Smooth muscle cell (in vitro differentiated cells): ENCODE data around the gene TPSG1. TPM values are rescaled to one million over a fixed set of nuclear protein-coding genes. Genes with fewer than 3 reads are reported as not detected.

Experiments used
- DNase-seq: peaks from one replicate; lab custom pipeline; 2025; ENCODE audit not compliant: unreplicated experiment; lab: John Stamatoyannopoulos, UW
- H2AFZ ChIP-seq: fragments of 200-600 bp; sonication (generic); 2 replicates; pipeline ENCODE4 v1.6.0; 2016; ENCODE audit warnings: antibody characterized with exemption, low read depth, mild to moderate bottlenecking
- H3F3A ChIP-seq: fragments of 200-600 bp; sonication (generic); 2 replicates; pipeline ENCODE4 v1.6.0; 2017; ENCODE audit warnings: antibody characterized with exemption, low read depth
- H3K27ac ChIP-seq: fragments of 200-600 bp; sonication (generic); 2 replicates; pipeline ENCODE4 v1.5.1; 2016; ENCODE audit warnings: low read depth, mild to moderate bottlenecking
- H3K27me3 ChIP-seq: fragments of 200-600 bp; sonication (generic); 2 replicates; pipeline ENCODE4 v1.6.1; 2016; ENCODE audit warnings: low read depth, mild to moderate bottlenecking
- H3K36me3 ChIP-seq: fragments of 200-600 bp; sonication (generic); 2 replicates; pipeline ENCODE4 v1.5.1; 2016; ENCODE audit warnings: low read depth
- H3K4me1 ChIP-seq: fragments of 200-600 bp; sonication (generic); 2 replicates; pipeline ENCODE4 v1.5.1; 2016; ENCODE audit warnings: low read depth
- H3K4me2 ChIP-seq: fragments of 200-600 bp; sonication (generic); 2 replicates; pipeline ENCODE4 v1.6.0; 2016; ENCODE audit warnings: mild to moderate bottlenecking
- H3K4me3 ChIP-seq: fragments of 200-600 bp; sonication (generic); 2 replicates; pipeline ENCODE4 v1.5.1; 2016; ENCODE audit warnings: mild to moderate bottlenecking
- H3K79me2 ChIP-seq: fragments of 200-600 bp; sonication (generic); 2 replicates; pipeline ENCODE4 v1.6.0; 2016; ENCODE audit warnings: low read depth, mild to moderate bottlenecking
- H3K9ac ChIP-seq: fragments of 200-600 bp; sonication (generic); 2 replicates; pipeline ENCODE4 v1.6.0; 2016; ENCODE audit warnings: low read depth
- H3K9me3 ChIP-seq: fragments of 200-600 bp; sonication (generic); replicated peaks from 2 replicates; pipeline ENCODE4 v1.5.1; 2016; ENCODE audit warnings: low read depth
- H4K20me1 ChIP-seq: fragments of 200-600 bp; sonication (generic); 2 replicates; pipeline ENCODE4 v1.6.0; 2016; ENCODE audit warnings: low read depth
- CTCF ChIP-seq: fragments of 200-600 bp; sonication (generic); IDR thresholded peaks from 2 replicates; pipeline ENCODE4 v1.5.1; 2017; ENCODE audit warnings: borderline replicate concordance, mild to moderate bottlenecking, antibody characterized with exemption; ENCODE audit not compliant: insufficient read depth, poor library complexity, severe bottlenecking
- WGBS: methylation state at CpG from one replicate; pipeline ENCODE4 v1.1.7; 2016; ENCODE audit warnings: low lambda C conversion rate; 5-methylcytosine and 5-hydroxymethylcytosine counted together
- polyA plus RNA-seq: library from polyadenylated mRNA; unstranded; fragments of >200 nt; fragmentation: Nextera tagmentation; extraction: Ambion mirVana; gene quantifications from 2 replicates; pipeline ENCODE4 v1.2.1, GENCODE V29; 2016
- total RNA-seq: library from RNA; depleted of rRNA; stranded (reverse); fragments of >200 nt; gene quantifications from 2 replicates; pipeline ENCODE4 v1.2.3, GENCODE V29; 2014

Gene TPSG1
- total and polyA plus RNA-seq, 2 experiments from 2014 or later, result not detected

- no peaks in the 10 kb centered on the region for H3K36me3 ChIP-seq
- H3K4me3 ChIP-seq, result no peak overlapping the region
- H3K27me3 ChIP-seq, result no peaks in the 10 kb centered on the region
- DNase-seq, result no peak
- H4K20me1 ChIP-seq, result no peaks in the 10 kb centered on the region
- no peaks in the 10 kb centered on the region for H3K79me2 ChIP-seq
- H3F3A ChIP-seq, result no peaks in the 10 kb centered on the region
- H3K4me1 ChIP-seq, result no peaks in the 10 kb centered on the region
- H2AFZ ChIP-seq, result no peak overlapping the region
- TF ChIP-seq CTCF, result no peak
- H3K9ac ChIP-seq, result no peak overlapping the region
- no peaks in the 10 kb centered on the region for H3K9me3 ChIP-seq
- no peak overlapping the region for H3K4me2 ChIP-seq
- 97% methylated on average over 44 of the region's 65 CpGs for WGBS
- H3K27ac ChIP-seq, result no peak overlapping the region
Measured at GRCh38 chr16:1211451-1212268, 13.4 kb downstream of the TPSG1 start.

- Histone ChIP-seq H3K9ac (no peak overlapping the region), H3K27ac (no peak overlapping the region), H3K9me3 (no peaks in the 10 kb centered on the region), H3K4me3 (no peak overlapping the region), H2AFZ (no peak overlapping the region), H3K4me1 (no peaks in the 10 kb centered on the region), H3K79me2 (no peaks in the 10 kb centered on the region), H3K4me2 (no peak overlapping the region), H3K27me3 (no peaks in the 10 kb centered on the region), H3K36me3 (no peaks in the 10 kb centered on the region), H3F3A (no peaks in the 10 kb centered on the region), H4K20me1 (no peaks in the 10 kb centered on the region)
- DNase-seq, result no peak
- WGBS, result 97% methylated on average over 18 of the region's 23 CpGs
- no peak for TF ChIP-seq CTCF
Measured at GRCh38 chr16:1210461-1210860, 14.6 kb downstream of the TPSG1 start.

- H4K20me1 ChIP-seq, result no peaks in the 10 kb centered on the region
- no peak overlapping the region for H2AFZ ChIP-seq
- no peaks in the 10 kb centered on the region for H3K9me3 ChIP-seq
- H3K27me3 ChIP-seq, result no peaks in the 10 kb centered on the region
- 94% methylated on average over 29 of the region's 43 CpGs for WGBS
- H3K27ac ChIP-seq, result no peak overlapping the region
- H3K4me2 ChIP-seq, result no peak overlapping the region
- TF ChIP-seq CTCF, result no peak
- H3F3A ChIP-seq, result no peaks in the 10 kb centered on the region
- no peak overlapping the region for H3K4me3 ChIP-seq
- DNase-seq, result no peak
- H3K36me3 ChIP-seq, result no peaks in the 10 kb centered on the region
- H3K79me2 ChIP-seq, result no peaks in the 10 kb centered on the region
- no peaks in the 10 kb centered on the region for H3K4me1 ChIP-seq
- H3K9ac ChIP-seq, result no peak overlapping the region
Measured at GRCh38 chr16:1209081-1209480, 16.0 kb downstream of the TPSG1 start.

GRCh38 chr16:1208239-1208830 is 16.7 kb downstream of the TPSG1 start:
- no peaks in the 10 kb centered on the region for H3K4me1 ChIP-seq
- H4K20me1 ChIP-seq, result no peaks in the 10 kb centered on the region
- no peaks in the 10 kb centered on the region for H3K79me2 ChIP-seq
- no peak overlapping the region for H3K4me2 ChIP-seq
- TF ChIP-seq CTCF, result no peak
- no peak overlapping the region for H3K4me3 ChIP-seq
- H2AFZ ChIP-seq, result no peak overlapping the region
- no peaks in the 10 kb centered on the region for H3K27me3 ChIP-seq
- no peaks in the 10 kb centered on the region for H3K36me3 ChIP-seq
- no peak overlapping the region for H3K9ac ChIP-seq
- no peak for DNase-seq
- no peak overlapping the region for H3K27ac ChIP-seq
- H3F3A ChIP-seq, result no peaks in the 10 kb centered on the region
- 96% methylated on average over 22 of the region's 22 CpGs for WGBS
- H3K9me3 ChIP-seq, result no peaks in the 10 kb centered on the region
